Neural cell (in vitro differentiated cells): ENCODE measurements around the gene ANGEL1. TPM values are rescaled to one million over a fixed set of nuclear protein-coding genes. Genes with fewer than 3 reads are reported as not detected.

ENCODE experiments used
- H2AFZ ChIP-seq: fragments of 200-600, 300-800 bp; sonication (generic), shearing (Covaris generic); 2 replicates; pipeline ENCODE4 v1.6.0; 2014; ENCODE audit warnings: low read depth, mild to moderate bottlenecking, antibody characterized with exemption, low read length, moderate library complexity
- H3F3A ChIP-seq: fragments of 200-600 bp; shearing (Covaris generic); 2 replicates; pipeline ENCODE4 v1.6.1; 2016; ENCODE audit warnings: mild to moderate bottlenecking, moderate library complexity, mixed read lengths, antibody characterized with exemption, low read length; ENCODE audit not compliant: insufficient read depth, poor library complexity, severe bottlenecking
- H3K27ac ChIP-seq: fragments of 200-600, 300-800 bp; sonication (generic), shearing (Covaris generic); 2 replicates; pipeline ENCODE4 v1.5.1; 2014; ENCODE audit warnings: mild to moderate bottlenecking, low read length, moderate library complexity
- H3K27me3 ChIP-seq: fragments of 300-800, 200-600 bp; sonication (generic), shearing (Covaris generic); 2 replicates; pipeline ENCODE4 v1.6.0; 2014; ENCODE audit warnings: mild to moderate bottlenecking, low read depth, low read length, moderate library complexity; ENCODE audit not compliant: insufficient read depth
- H3K36me3 ChIP-seq: fragments of 300-800, 200-600 bp; sonication (generic), shearing (Covaris generic); 2 replicates; pipeline ENCODE4 v1.5.1; 2014; ENCODE audit warnings: mild to moderate bottlenecking, antibody characterized with exemption, low read length, moderate library complexity; ENCODE audit not compliant: insufficient read depth
- H3K4me2 ChIP-seq: fragments of 300-800, 200-600 bp; sonication (generic), shearing (Covaris generic); 2 replicates; pipeline ENCODE4 v1.6.0; 2014; ENCODE audit warnings: mild to moderate bottlenecking, low read length
- H3K4me3 ChIP-seq: fragments of 300-800, 200-600 bp; sonication (generic), shearing (Covaris generic); 2 replicates; pipeline ENCODE4 v1.5.1; 2014; ENCODE audit warnings: mild to moderate bottlenecking, low read length, moderate library complexity
- H3K79me2 ChIP-seq: fragments of 200-600 bp; shearing (Covaris generic); replicated peaks from 2 replicates; pipeline ENCODE4 v1.6.0; 2014; ENCODE audit warnings: mild to moderate bottlenecking, low read length, moderate library complexity; ENCODE audit not compliant: insufficient read depth
- H3K9ac ChIP-seq: fragments of 300-800, 200-600 bp; sonication (generic), shearing (Covaris generic); 2 replicates; pipeline ENCODE4 v1.6.1; 2016; ENCODE audit warnings: mild to moderate bottlenecking, low read length, mixed read lengths
- H3K9me2 ChIP-seq: fragments of 200-600 bp; shearing (Covaris generic); 2 replicates; pipeline ENCODE4 v1.6.1; 2016; ENCODE audit warnings: mild to moderate bottlenecking, low read length, mixed read lengths; ENCODE audit not compliant: insufficient read depth
- H3K9me3 ChIP-seq: fragments of 200-600, 300-800 bp; sonication (generic), shearing (Covaris generic); 2 replicates; pipeline ENCODE4 v1.6.1; 2016; ENCODE audit warnings: mild to moderate bottlenecking, mixed run types, low read length, moderate library complexity, mixed read lengths
- H4K20me1 ChIP-seq: fragments of 200-600 bp; shearing (Covaris generic); 2 replicates; pipeline ENCODE4 v1.6.1; 2016; ENCODE audit warnings: mild to moderate bottlenecking, mixed run types; ENCODE audit not compliant: insufficient read depth
- CTCF ChIP-seq: fragments of 450-650 bp; IDR thresholded peaks from 2 replicates; pipeline ENCODE4 v1.5.1; 2014; ENCODE audit warnings: antibody characterized with exemption, mild to moderate bottlenecking, moderate library complexity; ENCODE audit not compliant: poor library complexity, severe bottlenecking
- EP300 ChIP-seq: fragments of 450-650 bp; conservative IDR thresholded peaks from 2 replicates; pipeline ENCODE4 v1.6.1; 2014; ENCODE audit warnings: antibody characterized with exemption, mild to moderate bottlenecking, moderate library complexity; ENCODE audit not compliant: poor library complexity, severe bottlenecking
- EZH2 ChIP-seq: fragments of 200-600, 300-800 bp; shearing (Covaris generic), sonication (generic); IDR thresholded peaks from 2 replicates; pipeline ENCODE4 v1.6.1; 2014; ENCODE audit warnings: antibody characterized with exemption, low read length, borderline replicate concordance, mild to moderate bottlenecking; ENCODE audit not compliant: insufficient read depth, poor library complexity, severe bottlenecking
- MXI1 ChIP-seq: fragments of 450-650 bp; conservative IDR thresholded peaks from 2 replicates; pipeline ENCODE4 v1.6.1; 2014; ENCODE audit warnings: antibody characterized with exemption, mild to moderate bottlenecking; ENCODE audit not compliant: poor library complexity, severe bottlenecking
- POLR2AphosphoS5 ChIP-seq: IDR thresholded peaks from 2 replicates; pipeline ENCODE4 v1.6.1; 2012
- RAD21 ChIP-seq: fragments of 450-650 bp; conservative IDR thresholded peaks from 2 replicates; pipeline ENCODE4 v1.6.1; 2014; ENCODE audit warnings: antibody characterized with exemption, mild to moderate bottlenecking, moderate library complexity
- REST ChIP-seq: IDR thresholded peaks from 2 replicates; pipeline ENCODE4 v1.6.1; 2012; ENCODE audit warnings: borderline replicate concordance
- SMC3 ChIP-seq: fragments of 450-650 bp; conservative IDR thresholded peaks from 2 replicates; pipeline ENCODE4 v1.6.1; 2014; ENCODE audit warnings: antibody characterized with exemption, mild to moderate bottlenecking, moderate library complexity; ENCODE audit not compliant: poor library complexity
- TAF1 ChIP-seq: IDR thresholded peaks from 2 replicates; pipeline ENCODE4 v1.6.1; 2012; ENCODE audit warnings: low read depth
- polyA plus RNA-seq: library from polyadenylated mRNA; depleted of rRNA; stranded (reverse); fragments of >200 nt; gene quantifications from 2 replicates; pipeline ENCODE4 v1.2.3, GENCODE V29; 2014

Gene ANGEL1
- polyA plus RNA-seq, 1 donor from 2014 or later = 18.4 TPM

GRCh38 chr14:76842414-76842813, 29.7 kb upstream of the ANGEL1 start:
- no peaks in the 10 kb centered on the region for H3F3A ChIP-seq
- TF ChIP-seq TAF1 = no peak
- no peak overlapping the region for H3K9ac ChIP-seq
- no peaks in the 10 kb centered on the region for H3K27me3 ChIP-seq
- no peak overlapping the region for H3K4me3 ChIP-seq
- no peaks in the 10 kb centered on the region for H3K9me3 ChIP-seq
- H2AFZ ChIP-seq = no peak overlapping the region
- H3K4me2 ChIP-seq = no peak overlapping the region
- no peaks in the 10 kb centered on the region for H3K9me2 ChIP-seq
- H3K79me2 ChIP-seq = no peaks in the 10 kb centered on the region
- no peaks in the 10 kb centered on the region for H4K20me1 ChIP-seq
- H3K36me3 ChIP-seq = no peaks in the 10 kb centered on the region
- H3K27ac ChIP-seq = no peak overlapping the region

GRCh38 chr14:76837524-76837923, 24.8 kb upstream of the ANGEL1 start:
- no peaks in the 10 kb centered on the region for H4K20me1 ChIP-seq
- H3K4me3 ChIP-seq = no peak overlapping the region
- TF ChIP-seq REST = no peak
- no peak for TF ChIP-seq POLR2AphosphoS5
- TF ChIP-seq SMC3 = no peak
- TF ChIP-seq TAF1 = no peak
- TF ChIP-seq EP300 = no peak
- no peak for TF ChIP-seq CTCF
- TF ChIP-seq EZH2 = no peak
- H3K9ac ChIP-seq = no peak overlapping the region
- H2AFZ ChIP-seq = no peak overlapping the region
- no peaks in the 10 kb centered on the region for H3K9me3 ChIP-seq
- H3K27me3 ChIP-seq = no peaks in the 10 kb centered on the region
- H3K79me2 ChIP-seq = no peaks in the 10 kb centered on the region
- no peaks in the 10 kb centered on the region for H3K9me2 ChIP-seq
- H3F3A ChIP-seq = no peaks in the 10 kb centered on the region
- no peaks in the 10 kb centered on the region for H3K36me3 ChIP-seq
- H3K4me2 ChIP-seq = no peak overlapping the region
- no peak overlapping the region for H3K27ac ChIP-seq

- Histone ChIP-seq H3K4me3 (no peak overlapping the region), H3K9me2 (no peaks in the 10 kb centered on the region), H3K9ac (no peak overlapping the region), H3K27me3 (no peaks in the 10 kb centered on the region), H3K27ac (no peak overlapping the region), H3K79me2 (no peaks in the 10 kb centered on the region), H3F3A (no peaks in the 10 kb centered on the region), H3K4me2 (no peak overlapping the region), H3K9me3 (no peaks in the 10 kb centered on the region), H4K20me1 (no peaks in the 10 kb centered on the region), H3K36me3 (no peaks in the 10 kb centered on the region), H2AFZ (no peak overlapping the region)
- TF ChIP-seq EZH2 (no peak), TAF1 (no peak), EP300 (no peak), RAD21 (no peak), CTCF (no peak), REST (no peak), SMC3 (no peak), MXI1 (no peak), POLR2AphosphoS5 (no peak)
Measured at GRCh38 chr14:76836029-76836630, 23.4 kb upstream of the ANGEL1 start.
